ENCODE data around the gene CMSS1. TPM values are rescaled to one million over a fixed set of nuclear protein-coding genes. Genes with fewer than 3 reads are reported as not detected.

CMSS1 gene
- total and polyA plus RNA-seq, 8 donors: 14.4 to 29.9 (median 15.9) TPM

GRCh38 chr3:100171211-100171914 lies 353.7 kb downstream of the CMSS1 start:
- no peaks in the 10 kb centered on the region for H3K36me3 ChIP-seq
- no peaks in the 10 kb centered on the region for H3K9me3 ChIP-seq
- WGBS, 2 donors: 92 to 97% methylated on average over 6 of the region's 6 CpGs
- no peaks in the 10 kb centered on the region for H3K27me3 ChIP-seq
- no peak overlapping the region for H3K4me3 ChIP-seq
- no peak overlapping the region for H3K27ac ChIP-seq
- no peak for ATAC-seq
- intact Hi-C loops (cut with DNase I): no loop called here
- no peak for FAIRE-seq
- H3K4me1 ChIP-seq: no peaks in the 10 kb centered on the region
- TF ChIP-seq CTCF (IDR thresholded peaks at IDR 0.05): no peak
- DNase-seq: no peak

- Histone ChIP-seq H3K36me3 (peaks cover 0 to 5% (median 0%) of the 10 kb centered on the region in 3 donors), H3K4me3 (no peak overlapping the region), H3K9me3 (no peaks in the 10 kb centered on the region), H3K27me3 (no peaks in the 10 kb centered on the region), H3K27ac (no peak overlapping the region), H3K4me1 (no peaks in the 10 kb centered on the region)
- 61 to 89% methylated on average over 1 of the region's 1 CpG for WGBS, 2 donors
- TF ChIP-seq CTCF (IDR thresholded peaks at IDR 0.05): no peak
- DNase-seq (no peak), ATAC-seq (no peak), FAIRE-seq (no peak)
- intact Hi-C loops (cut with DNase I): no loop called here
Measured at GRCh38 chr3:100173961-100174360, 356.3 kb downstream of the CMSS1 start.

- Histone ChIP-seq H3K9me3 (peaks cover 0 to 3% (median 0%) of the 10 kb centered on the region in 4 donors), H3K27me3 (no peaks in the 10 kb centered on the region), H3K4me1 (no peaks in the 10 kb centered on the region), H3K27ac (no peak overlapping the region), H3K36me3 (peaks cover 0 to 6% (median 0%) of the 10 kb centered on the region in 3 donors), H3K4me3 (no peak overlapping the region)
- 88 to 91% methylated on average over 6 of the region's 6 CpGs for WGBS, 2 donors
- intact Hi-C loops (cut with DNase I): no loop called here
- ATAC-seq (no peak), DNase-seq (no peak), FAIRE-seq (no peak)
- no peak for TF ChIP-seq CTCF (IDR thresholded peaks at IDR 0.05)
Measured at GRCh38 chr3:100175637-100176280, 358.1 kb downstream of the CMSS1 start.

- Histone ChIP-seq H3K27ac (no peak overlapping the region), H3K4me3 (no peak overlapping the region)
- intact Hi-C loops (cut with DNase I): no loop called here
Measured at GRCh38 chr3:100179692-100180349, 362.2 kb downstream of the CMSS1 start.

More at GRCh38 chr3:100179692-100180349, 362.2 kb downstream of the CMSS1 start:
- FAIRE-seq (no peak), ATAC-seq (no peak), DNase-seq (no peak)
- Histone ChIP-seq H3K27me3 (no peaks in the 10 kb centered on the region), H3K36me3 (peaks cover 0 to 6% (median 0%) of the 10 kb centered on the region in 3 donors), H3K4me1 (no peaks in the 10 kb centered on the region), H3K9me3 (peaks cover 0 to 3% (median 0%) of the 10 kb centered on the region in 4 donors)
- 91 to 95% methylated on average over 4 of the region's 4 CpGs for WGBS, 2 donors
- TF ChIP-seq CTCF (IDR thresholded peaks at IDR 0.05): no peak
